Osteoblast (primary cell): ENCODE data around the gene VTN. TPM values are rescaled to one million over a fixed set of nuclear protein-coding genes. Genes with fewer than 3 reads are reported as not detected.

Source experiments
- DNase-seq: peaks from one replicate; pipeline ENCODE4 v3.0.0; 2011; ENCODE audit warnings: low spot score, mixed read lengths; ENCODE audit not compliant: insufficient read length; ENCODE audit errors: missing footprints
- H2AFZ ChIP-seq: 2 replicates; pipeline ENCODE4 v1.6.0; 2011; ENCODE audit warnings: mild to moderate bottlenecking, low read length
- H3K27ac ChIP-seq: 2 replicates; pipeline ENCODE4 v1.5.1; 2011; ENCODE audit warnings: mild to moderate bottlenecking, low read depth, low read length, moderate library complexity
- H3K27me3 ChIP-seq: 2 replicates; pipeline ENCODE4 v1.6.0; 2012; ENCODE audit warnings: mild to moderate bottlenecking, control low read depth, inconsistent platforms, low read length, moderate library complexity; ENCODE audit not compliant: insufficient read depth
- H3K36me3 ChIP-seq: 2 replicates; pipeline ENCODE4 v1.5.1; 2011; ENCODE audit warnings: mild to moderate bottlenecking, low read length, control low read depth, moderate library complexity; ENCODE audit not compliant: insufficient read depth
- H3K4me1 ChIP-seq: 2 replicates; pipeline ENCODE4 v1.5.1; 2011; ENCODE audit warnings: mild to moderate bottlenecking, low read length, control low read depth, moderate library complexity; ENCODE audit not compliant: insufficient read depth
- H3K4me2 ChIP-seq: 2 replicates; pipeline ENCODE4 v1.6.0; 2011; ENCODE audit warnings: mild to moderate bottlenecking, low read length; ENCODE audit not compliant: insufficient read depth
- H3K4me3 ChIP-seq: fragments of 200-600 bp; sonication (generic); 3 replicates; pipeline ENCODE4 v1.5.1; 2012; ENCODE audit warnings: mild to moderate bottlenecking, low read length, inconsistent platforms; ENCODE audit not compliant: insufficient read depth
- H3K79me2 ChIP-seq: 2 replicates; pipeline ENCODE4 v1.6.0; 2012; ENCODE audit warnings: mild to moderate bottlenecking, low read length, control low read depth, inconsistent platforms; ENCODE audit not compliant: insufficient read depth
- H3K9me3 ChIP-seq: 2 replicates; pipeline ENCODE4 v1.5.1; 2011; ENCODE audit warnings: low read depth, low read length, control low read depth
- H4K20me1 ChIP-seq: 2 replicates; pipeline ENCODE4 v1.6.0; 2012; ENCODE audit warnings: mild to moderate bottlenecking, low read length, control low read depth; ENCODE audit not compliant: insufficient read depth
- CTCF ChIP-seq: IDR thresholded peaks from 2 replicates; pipeline ENCODE4 v1.5.1; 2011; ENCODE audit warnings: mild to moderate bottlenecking, low read depth, low read length, moderate library complexity; ENCODE audit errors: extremely low read depth
- total RNA-seq: library from RNA; depleted of rRNA; stranded (reverse); fragments of >200 nt; gene quantifications from 2 replicates; pipeline ENCODE4 v1.2.3, GENCODE V29; 2012

Gene VTN
- total RNA-seq, 1 donor: not detected

DNA sequence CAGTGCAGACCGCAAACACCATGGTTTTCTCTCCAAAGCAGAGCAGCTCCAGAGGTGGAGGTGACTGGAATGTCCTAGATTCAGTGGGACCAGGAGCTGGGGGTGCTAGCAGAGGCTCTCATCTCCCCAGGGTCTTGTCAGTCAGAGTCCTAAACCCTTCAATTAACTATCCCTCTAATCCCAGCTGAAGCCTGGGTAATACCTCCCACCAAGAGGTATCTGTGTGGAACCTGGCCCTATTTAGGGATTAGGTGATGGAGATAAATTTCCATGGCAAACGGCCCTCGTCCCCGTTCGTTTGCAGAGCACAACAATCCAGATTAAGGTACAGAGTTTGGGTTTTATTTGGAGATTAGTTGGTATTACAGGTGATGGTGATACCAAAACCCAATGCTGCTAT, 6.9 kb downstream of the VTN start:
- H3K4me2 ChIP-seq: no peak overlapping the region
- no peak for DNase-seq
- no peaks in the 10 kb centered on the region for H4K20me1 ChIP-seq
- no peak overlapping the region for H3K27ac ChIP-seq
- H3K4me3 ChIP-seq: no peak overlapping the region
- no peak for TF ChIP-seq CTCF
- H3K27me3 ChIP-seq: no peaks in the 10 kb centered on the region
- peaks cover 9% of the 10 kb centered on the region for H3K79me2 ChIP-seq
- H3K36me3 ChIP-seq: peaks cover 44% of the 10 kb centered on the region
- no peaks in the 10 kb centered on the region for H3K9me3 ChIP-seq
- H3K4me1 ChIP-seq: peaks cover 2% of the 10 kb centered on the region
- no peak overlapping the region for H2AFZ ChIP-seq

- no peak for TF ChIP-seq CTCF
- H3K36me3 ChIP-seq: peaks cover 65% of the 10 kb centered on the region
These were observed 12.3 kb downstream of the VTN start for GRCh38 chr17:28357901-28358197.

DNA sequence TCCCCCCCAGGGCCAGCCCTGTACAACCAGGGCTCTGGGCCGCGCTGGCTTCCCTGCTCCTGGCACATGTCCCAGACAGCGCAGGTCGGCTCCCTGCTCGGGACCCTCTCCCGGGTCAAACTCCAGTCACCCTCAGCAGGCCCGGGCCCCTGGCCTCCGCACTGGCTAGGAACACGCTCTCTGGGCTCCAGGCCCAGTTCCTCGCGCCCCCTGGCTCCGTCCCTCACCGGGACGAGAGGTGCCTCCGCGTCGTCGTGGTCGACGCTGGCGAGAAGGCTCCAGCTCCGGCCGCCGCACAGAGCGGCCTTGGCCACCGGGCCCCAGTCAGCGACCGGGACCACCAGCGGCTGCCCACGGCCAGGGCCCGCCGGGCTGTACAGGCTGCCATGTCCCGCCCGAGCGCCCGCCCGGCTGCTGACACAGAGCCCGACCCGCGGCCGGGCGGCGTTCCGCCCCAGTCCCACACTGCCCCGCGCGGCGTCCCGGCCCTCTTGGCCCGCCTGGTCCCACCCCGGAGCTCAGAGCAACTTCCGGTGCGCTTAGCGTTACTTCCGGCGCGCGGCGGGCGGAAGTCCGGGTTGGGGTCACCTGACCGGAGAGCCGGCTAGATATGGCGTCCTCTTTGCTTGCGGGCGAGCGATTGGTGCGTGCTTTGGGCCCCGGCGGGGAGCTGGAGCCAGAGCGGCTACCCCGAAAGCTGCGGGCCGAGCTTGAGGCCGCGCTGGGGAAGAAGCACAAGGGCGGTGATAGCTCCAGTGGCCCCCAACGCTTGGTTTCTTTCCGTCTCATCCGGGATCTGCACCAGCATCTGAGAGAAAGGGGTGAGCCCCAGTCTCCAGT, 12.8 kb downstream of the VTN start, which contains the start of gene POLDIP2:
Gene POLDIP2, minus strand, starts transcription at position 467 of the 840 bp plus-strand sequence. Its CDS starts 79 bp downstream, at position 388.
- TF ChIP-seq CTCF: no peak
- Histone ChIP-seq H3K36me3 (peaks cover 64% of the 10 kb centered on the region), H3K4me2 (peak within 1 kb of the TSS; percentile 88), H3K27ac (peak within 1 kb of the TSS; percentile 87), H3K9me3 (no peaks in the 10 kb centered on the region), H2AFZ (peak within 1 kb of the TSS; percentile 90), H3K4me1 (peaks cover 17% of the 10 kb centered on the region), H3K79me2 (peaks cover 50% of the 10 kb centered on the region), H3K27me3 (no peaks in the 10 kb centered on the region), H3K4me3 (peak within 1 kb of the TSS; percentile 89), H4K20me1 (peaks cover 4% of the 10 kb centered on the region)
- DNase-seq: peak; percentile 99

More at GRCh38 chr17:28357901-28358197, 12.3 kb downstream of the VTN start:
- H4K20me1 ChIP-seq: peaks cover 4% of the 10 kb centered on the region
- peaks cover 50% of the 10 kb centered on the region for H3K79me2 ChIP-seq
- peak overlapping the region; percentile 82 for H3K27ac ChIP-seq
- H3K4me3 ChIP-seq: peak overlapping the region; percentile 89
- H3K4me1 ChIP-seq: peaks cover 17% of the 10 kb centered on the region
- H3K27me3 ChIP-seq: no peaks in the 10 kb centered on the region
- DNase-seq: no peak
- peak overlapping the region; percentile 90 for H2AFZ ChIP-seq
- H3K9me3 ChIP-seq: no peaks in the 10 kb centered on the region
- peak overlapping the region; percentile 88 for H3K4me2 ChIP-seq

GRCh38 chr17:28350271-28350670, 19.8 kb downstream of the VTN start:
- TF ChIP-seq CTCF: no peak
- Histone ChIP-seq H3K9me3 (no peaks in the 10 kb centered on the region), H2AFZ (no peak overlapping the region), H3K27me3 (no peaks in the 10 kb centered on the region), H3K36me3 (peaks cover 85% of the 10 kb centered on the region), H3K4me3 (no peak overlapping the region), H4K20me1 (peaks cover 8% of the 10 kb centered on the region), H3K4me2 (no peak overlapping the region), H3K4me1 (peaks cover 28% of the 10 kb centered on the region), H3K79me2 (peaks cover 17% of the 10 kb centered on the region), H3K27ac (no peak overlapping the region)
- no peak for DNase-seq
